ENCODE data around the gene OR2T6. TPM values are rescaled to one million over a fixed set of nuclear protein-coding genes. Genes with fewer than 3 reads are reported as not detected.

Gene OR2T6
- total and polyA plus RNA-seq, 7 donors, result not detected

DNA sequence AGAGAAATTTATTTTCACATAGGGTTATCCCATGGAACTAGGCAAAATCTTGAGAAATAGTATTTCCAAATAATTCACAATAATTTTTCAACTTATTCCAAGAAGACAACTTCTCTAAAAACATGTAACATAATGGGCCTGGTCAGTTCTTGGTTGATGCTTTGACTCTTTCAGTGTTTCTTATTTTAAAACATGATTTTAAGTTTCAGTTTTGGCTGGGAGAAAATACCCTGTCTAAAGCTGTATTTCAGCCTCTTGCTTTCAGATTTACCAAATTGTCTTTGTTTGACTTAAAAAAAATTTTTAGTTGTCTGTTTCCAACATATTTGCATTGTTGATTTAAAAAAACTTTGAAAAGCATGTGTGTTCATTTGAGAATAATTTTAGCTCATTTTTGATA is 8.9 kb upstream of the OR2T6 start:
- H3K36me3 ChIP-seq, result no peaks in the 10 kb centered on the region
- H3K27me3 ChIP-seq, result no peaks in the 10 kb centered on the region
- TF ChIP-seq EP300 (IDR thresholded peaks at IDR 0.05), result no peak
- TF ChIP-seq, protein P1, sequence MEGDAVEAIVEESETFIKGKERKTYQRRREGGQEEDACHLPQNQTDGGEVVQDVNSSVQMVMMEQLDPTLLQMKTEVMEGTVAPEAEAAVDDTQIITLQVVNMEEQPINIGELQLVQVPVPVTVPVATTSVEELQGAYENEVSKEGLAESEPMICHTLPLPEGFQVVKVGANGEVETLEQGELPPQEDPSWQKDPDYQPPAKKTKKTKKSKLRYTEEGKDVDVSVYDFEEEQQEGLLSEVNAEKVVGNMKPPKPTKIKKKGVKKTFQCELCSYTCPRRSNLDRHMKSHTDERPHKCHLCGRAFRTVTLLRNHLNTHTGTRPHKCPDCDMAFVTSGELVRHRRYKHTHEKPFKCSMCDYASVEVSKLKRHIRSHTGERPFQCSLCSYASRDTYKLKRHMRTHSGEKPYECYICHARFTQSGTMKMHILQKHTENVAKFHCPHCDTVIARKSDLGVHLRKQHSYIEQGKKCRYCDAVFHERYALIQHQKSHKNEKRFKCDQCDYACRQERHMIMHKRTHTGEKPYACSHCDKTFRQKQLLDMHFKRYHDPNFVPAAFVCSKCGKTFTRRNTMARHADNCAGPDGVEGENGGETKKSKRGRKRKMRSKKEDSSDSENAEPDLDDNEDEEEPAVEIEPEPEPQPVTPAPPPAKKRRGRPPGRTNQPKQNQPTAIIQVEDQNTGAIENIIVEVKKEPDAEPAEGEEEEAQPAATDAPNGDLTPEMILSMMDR (IDR thresholded peaks at IDR 0.05), result no peak
- no peak for TF ChIP-seq POLR2A (IDR thresholded peaks at IDR 0.05)
- no peaks in the 10 kb centered on the region for H3K4me1 ChIP-seq
- no peak for DNase-seq
- no peak overlapping the region for H3K27ac ChIP-seq
- intact Hi-C loops (cut with DNase I), result no loop called here
- H3K4me3 ChIP-seq, result no peak overlapping the region
- no peaks in the 10 kb centered on the region for H3K9me3 ChIP-seq

DNA sequence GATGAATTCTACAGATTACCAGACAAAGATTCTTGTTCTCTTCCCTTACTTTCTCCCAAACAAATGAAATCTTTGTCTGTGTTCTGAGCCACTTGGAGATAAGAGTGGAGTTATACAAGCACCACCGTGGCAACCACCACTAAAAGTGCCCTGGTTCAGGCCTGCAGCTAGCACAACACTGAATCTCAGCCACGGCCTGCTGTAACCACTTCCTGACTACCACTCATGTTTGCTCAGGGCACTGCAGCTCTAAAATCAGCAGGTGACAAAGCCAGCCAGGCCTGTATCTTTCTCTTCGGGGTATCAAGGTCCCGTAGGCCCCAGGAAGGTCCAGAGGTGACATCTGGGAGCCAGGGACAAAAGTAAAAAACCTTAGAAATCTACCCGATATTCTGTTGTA is 3.2 kb upstream of the OR2T6 start:
- H3K4me3 ChIP-seq, result no peak overlapping the region
- H3K27ac ChIP-seq, result no peak overlapping the region
- H3K4me1 ChIP-seq, result no peaks in the 10 kb centered on the region
- TF ChIP-seq EP300 (IDR thresholded peaks at IDR 0.05) (no peak), POLR2A (IDR thresholded peaks at IDR 0.05) (no peak), POLR2AphosphoS5 (IDR thresholded peaks at IDR 0.05) (no peak)
- TF ChIP-seq, protein P1 (IDR thresholded peaks at IDR 0.05), result no peak
- no peaks in the 10 kb centered on the region for H3K36me3 ChIP-seq
- DNase-seq, result no peak
- WGBS, 2 donors, result 53 to 79% methylated on average over 5 of the region's 5 CpGs
- no peaks in the 10 kb centered on the region for H3K27me3 ChIP-seq
- H3K9me3 ChIP-seq, result no peaks in the 10 kb centered on the region
- intact Hi-C loops (cut with DNase I), result no loop called here

DNA sequence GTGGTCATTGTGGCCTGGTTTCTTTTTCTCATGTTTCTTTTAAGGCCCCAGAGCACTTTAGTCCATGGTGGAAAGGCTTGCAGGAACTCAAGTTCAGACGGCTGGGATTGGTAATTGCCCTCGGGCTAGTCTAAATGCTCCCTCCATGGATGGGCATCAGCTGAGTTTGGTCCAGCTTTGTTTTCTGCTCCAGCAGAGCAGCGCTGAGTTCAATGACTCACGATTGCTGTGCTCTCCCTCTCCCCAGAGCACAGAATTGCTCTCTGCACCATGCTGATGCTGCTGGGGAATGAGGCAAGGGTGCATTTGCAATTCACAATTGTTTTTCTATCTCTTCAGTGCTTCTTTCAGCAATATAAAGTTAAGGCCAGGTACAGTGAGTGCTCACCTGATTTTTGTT is 1.8 kb upstream of the OR2T6 start:
- intact Hi-C loops (cut with DNase I), result no loop called here
- Histone ChIP-seq H3K27me3 (no peaks in the 10 kb centered on the region), H3K27ac (no peak overlapping the region), H3K4me3 (no peak overlapping the region), H3K9me3 (no peaks in the 10 kb centered on the region), H3K36me3 (no peaks in the 10 kb centered on the region), H3K4me1 (no peaks in the 10 kb centered on the region)
- TF ChIP-seq POLR2A (IDR thresholded peaks at IDR 0.05) (no peak), POLR2AphosphoS5 (IDR thresholded peaks at IDR 0.05) (no peak), EP300 (IDR thresholded peaks at IDR 0.05) (no peak)
- TF ChIP-seq, protein P1 (IDR thresholded peaks at IDR 0.05), result no peak
- DNase-seq, result no peak
- WGBS, 2 donors, result 78 to 82% methylated on average over 4 of the region's 4 CpGs

DNA sequence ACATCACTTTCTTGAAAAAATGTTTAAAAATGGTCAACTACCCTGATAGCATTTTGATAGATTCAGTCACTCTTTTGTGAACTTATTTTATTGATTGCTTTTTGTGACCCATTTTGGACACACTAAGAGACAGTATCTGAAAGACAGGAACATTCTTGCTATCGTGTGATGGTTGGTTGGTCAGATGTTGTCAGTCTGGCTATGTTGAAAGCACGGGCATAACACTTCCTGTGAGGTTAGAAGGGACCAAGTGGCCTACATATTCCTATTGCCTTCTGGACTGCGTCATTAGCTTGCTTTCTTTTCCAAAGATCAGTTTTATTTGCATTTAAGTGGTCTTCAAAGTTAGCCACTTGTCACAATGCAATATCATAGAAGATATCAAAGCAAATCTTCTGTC is 1.4 kb downstream of the OR2T6 start:
- TF ChIP-seq POLR2A (IDR thresholded peaks at IDR 0.05) (no peak), POLR2AphosphoS5 (IDR thresholded peaks at IDR 0.05) (no peak), EP300 (IDR thresholded peaks at IDR 0.05) (no peak)
- TF ChIP-seq, protein P1 (IDR thresholded peaks at IDR 0.05), result no peak
- H3K27ac ChIP-seq, result no peak overlapping the region
- intact Hi-C loops (cut with DNase I), result no loop called here
- H3K4me1 ChIP-seq, result no peaks in the 10 kb centered on the region
- H3K9me3 ChIP-seq, result no peaks in the 10 kb centered on the region
- no peaks in the 10 kb centered on the region for H3K27me3 ChIP-seq
- WGBS, 2 donors, result 61 to 62% methylated on average over 3 of the region's 3 CpGs
- no peaks in the 10 kb centered on the region for H3K36me3 ChIP-seq
- no peak for DNase-seq
- H3K4me3 ChIP-seq, result no peak overlapping the region

DNA sequence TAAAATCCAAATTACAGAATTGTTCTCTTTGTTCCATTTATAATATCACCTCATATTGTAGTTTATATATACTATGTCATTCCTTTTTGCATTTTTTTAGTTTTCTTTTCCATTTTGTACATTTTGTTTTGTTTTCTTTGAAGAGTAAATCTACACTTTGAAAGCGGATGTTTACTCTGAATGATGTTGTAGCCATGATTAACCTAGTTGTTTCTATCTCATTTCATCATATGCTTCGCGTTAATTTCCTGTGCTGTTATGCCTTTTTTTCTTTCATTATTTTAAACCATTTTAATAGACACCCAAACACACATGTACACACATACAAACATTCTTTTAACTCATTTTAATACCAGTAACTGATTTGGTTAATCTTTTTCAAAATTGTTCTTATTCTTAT is 5.3 kb downstream of the OR2T6 start:
- no peaks in the 10 kb centered on the region for H3K36me3 ChIP-seq
- no peaks in the 10 kb centered on the region for H3K27me3 ChIP-seq
- H3K27ac ChIP-seq, result no peak overlapping the region
- no peaks in the 10 kb centered on the region for H3K4me1 ChIP-seq
- no peak for DNase-seq
- TF ChIP-seq POLR2A (IDR thresholded peaks at IDR 0.05) (no peak), EP300 (IDR thresholded peaks at IDR 0.05) (no peak), POLR2AphosphoS5 (IDR thresholded peaks at IDR 0.05) (no peak)
- TF ChIP-seq, protein P1 (IDR thresholded peaks at IDR 0.05), result no peak
- 90% methylated on average over 3 of the region's 3 CpGs for WGBS, 2 donors
- no peak overlapping the region for H3K4me3 ChIP-seq
- intact Hi-C loops (cut with DNase I), result no loop called here
- no peaks in the 10 kb centered on the region for H3K9me3 ChIP-seq

Data from sigmoid colon (tissue), 7 donors.